Ascending aorta (tissue), 2 donors: Measurements from ENCODE around the gene CAPN7. TPM values are rescaled to one million over a fixed set of nuclear protein-coding genes. Genes with fewer than 3 reads are reported as not detected.

Experiments used
- DNase-seq, 2 donors: peaks; one replicate each; pipeline ENCODE4 v3.0.0-alpha.2; 2019; ENCODE audit warnings: low spot score in 2 of 2
- H3K27ac ChIP-seq, 2 donors: fragments of 200-600 bp; sonication (generic); one replicate each; pipeline ENCODE4 v1.5.1; 2016 to 2017; ENCODE audit warnings: mild to moderate bottlenecking in 1 of 2
- H3K27me3 ChIP-seq: fragments of 200-600 bp; sonication (generic); one replicate; pipeline ENCODE4 v1.5.1; 2017
- H3K36me3 ChIP-seq, 2 donors: fragments of 200-600 bp; sonication (generic); one replicate each; pipeline ENCODE4 v1.5.1; 2016
- H3K4me1 ChIP-seq, 2 donors: fragments of 200-600 bp; sonication (generic); one replicate each; pipeline ENCODE4 v1.5.1; 2016 to 2017; ENCODE audit warnings: mild to moderate bottlenecking in 1 of 2
- H3K4me3 ChIP-seq, 2 donors: fragments of 200-600 bp; sonication (generic); one replicate each; pipeline ENCODE4 v1.5.1; 2016 to 2017; ENCODE audit warnings: mild to moderate bottlenecking in 1 of 2
- H3K9me3 ChIP-seq, 2 donors: fragments of 200-600 bp; sonication (generic); one replicate each; pipeline ENCODE4 v1.5.1; 2016
- CTCF ChIP-seq, 3 experiments: fragments of 200-600 bp in 2 of 3; fragments of 450-650 bp in 1 of 3; sonication (generic) in 2 of 3; IDR thresholded peaks; one replicate each; pipeline ENCODE4 v1.5.1; 2016 to 2019; ENCODE audit warnings: antibody characterized with exemption in 3 of 3, mild to moderate bottlenecking in 1 of 3, moderate library complexity in 1 of 3
- intact Hi-C: fragments of 100-400 bp; cut with DNase I; formaldehyde crosslinking; loops from one replicate; pipeline ENCODE4 v1.15.1; 2023
- total RNA-seq: library from RNA; depleted of rRNA; stranded (reverse); fragments of >200 nt; gene quantifications from one replicate; pipeline ENCODE4 v1.1.0, GENCODE V29; 2016

CAPN7 gene
- total RNA-seq, 1 donor from 2014 or later: 38.6 TPM

GRCh38 chr3:15279671-15280402 lies 73.8 kb downstream of the CAPN7 start:
- Histone ChIP-seq H3K4me3 (no peak overlapping the region), H3K27ac (no peak overlapping the region)

GRCh38 chr3:15280853-15281532 lies 74.9 kb downstream of the CAPN7 start:
- no peak for DNase-seq
- Histone ChIP-seq H3K27ac (no peak overlapping the region), H3K9me3 (no peaks in the 10 kb centered on the region), H3K27me3 (no peaks in the 10 kb centered on the region), H3K36me3 (no peaks in the 10 kb centered on the region), H3K4me3 (no peak overlapping the region), H3K4me1 (peaks cover 0 to 11% of the 10 kb centered on the region in 2 donors)
- no peak for TF ChIP-seq CTCF (IDR thresholded peaks at IDR 0.05)
- intact Hi-C loops: no loop called here

More at GRCh38 chr3:15279671-15280402, 73.8 kb downstream of the CAPN7 start:
- Histone ChIP-seq H3K27me3 (no peaks in the 10 kb centered on the region), H3K9me3 (no peaks in the 10 kb centered on the region), H3K4me1 (peaks cover 0 to 10% of the 10 kb centered on the region in 2 donors), H3K36me3 (no peaks in the 10 kb centered on the region)
- TF ChIP-seq CTCF (IDR thresholded peaks at IDR 0.05): no peak
- DNase-seq: no peak
- intact Hi-C loops: no loop called here

- no peaks in the 10 kb centered on the region for H3K27me3 ChIP-seq
- intact Hi-C loops: no loop called here
- peaks cover 0 to 18% of the 10 kb centered on the region in 2 donors for H3K4me1 ChIP-seq
- no peaks in the 10 kb centered on the region for H3K36me3 ChIP-seq
- DNase-seq: no peak
- H3K27ac ChIP-seq: no peak overlapping the region
- no peak for TF ChIP-seq CTCF (IDR thresholded peaks at IDR 0.05)
- no peaks in the 10 kb centered on the region for H3K9me3 ChIP-seq
- no peak overlapping the region for H3K4me3 ChIP-seq
These were observed 75.8 kb downstream of the CAPN7 start for GRCh38 chr3:15281817-15282216.

- no peak overlapping the region for H3K27ac ChIP-seq
- no peak for TF ChIP-seq CTCF (IDR thresholded peaks at IDR 0.05)
- no peaks in the 10 kb centered on the region for H3K27me3 ChIP-seq
- no peaks in the 10 kb centered on the region for H3K36me3 ChIP-seq
- H3K4me1 ChIP-seq: peaks cover 10 to 33% of the 10 kb centered on the region in 2 donors
- H3K9me3 ChIP-seq: no peaks in the 10 kb centered on the region
- intact Hi-C loops: no loop called here
- no peak for DNase-seq
- H3K4me3 ChIP-seq: no peak overlapping the region
These were observed 77.7 kb downstream of the CAPN7 start for GRCh38 chr3:15283702-15284101.

- no peak for TF ChIP-seq CTCF (IDR thresholded peaks at IDR 0.05)
- no peaks in the 10 kb centered on the region for H3K9me3 ChIP-seq
- no peaks in the 10 kb centered on the region for H3K27me3 ChIP-seq
- H3K27ac ChIP-seq: no peak overlapping the region
- intact Hi-C loops: no loop called here
- peaks cover 10 to 33% of the 10 kb centered on the region in 2 donors for H3K4me1 ChIP-seq
- no peak overlapping the region for H3K4me3 ChIP-seq
- no peaks in the 10 kb centered on the region for H3K36me3 ChIP-seq
- no peak for DNase-seq
These were observed 78.3 kb downstream of the CAPN7 start for GRCh38 chr3:15284121-15284889.
